Measurements from ENCODE around the gene IL17A.

Gene IL17A

GRCh38 chr6:52186075-52186474, at the start of gene IL17A:
IL17A (plus strand) TSS chr6:52186375; CDS start chr6:52186432, 57 bp downstream.
- DNase-seq = no peak

- no peak for DNase-seq
Observed at GRCh38 chr6:52136934-52137467, 49.2 kb upstream of the IL17A start.

- no peak for DNase-seq
Observed at GRCh38 chr6:52138284-52138683, 47.9 kb upstream of the IL17A start.

GRCh38 chr6:52139985-52140680, 46.0 kb upstream of the IL17A start:
- DNase-seq = no peak

- no peak for DNase-seq
Observed at GRCh38 chr6:52141596-52141995, 44.6 kb upstream of the IL17A start.

- DNase-seq = no peak
Observed at GRCh38 chr6:52142556-52142955, 43.6 kb upstream of the IL17A start.

- no peak for DNase-seq
Observed at GRCh38 chr6:52143551-52143950, 42.6 kb upstream of the IL17A start.

GRCh38 chr6:52144196-52145076, 41.7 kb upstream of the IL17A start:
- DNase-seq = no peak

GRCh38 chr6:52146851-52147445, 39.2 kb upstream of the IL17A start:
- no peak for DNase-seq

- DNase-seq = no peak
Observed at GRCh38 chr6:52149076-52149475, 37.1 kb upstream of the IL17A start.

GRCh38 chr6:52149949-52150348, 36.2 kb upstream of the IL17A start:
- DNase-seq = no peak

- DNase-seq = no peak
Observed at GRCh38 chr6:52152070-52152423, 34.1 kb upstream of the IL17A start.

- DNase-seq = no peak
Observed at GRCh38 chr6:52152711-52153160, 33.4 kb upstream of the IL17A start.

- DNase-seq = no peak
Observed at GRCh38 chr6:52154381-52154780, 31.8 kb upstream of the IL17A start.

- DNase-seq = no peak
Observed at GRCh38 chr6:52155791-52156576, 30.2 kb upstream of the IL17A start.

- no peak for DNase-seq
Observed at GRCh38 chr6:52157301-52157941, 28.8 kb upstream of the IL17A start.

- no peak for DNase-seq
Observed at GRCh38 chr6:52160472-52161104, 25.6 kb upstream of the IL17A start.

GRCh38 chr6:52161689-52162438, 24.3 kb upstream of the IL17A start:
- DNase-seq = no peak

- no peak for DNase-seq
Observed at GRCh38 chr6:52162940-52163908, 23.0 kb upstream of the IL17A start.
